Hematopoietic multipotent progenitor cell treated with erythropoietin and hydrocortisone succinate and interleukin-3 and kit ligand, for 17 days (in vitro differentiated cells): ENCODE data around the gene NPTN.

Experiments used
- DNase-seq: peaks from one replicate; pipeline ENCODE4 v3.0.0-alpha.2; 2015; ENCODE audit warnings: low spot score

Gene NPTN

DNA sequence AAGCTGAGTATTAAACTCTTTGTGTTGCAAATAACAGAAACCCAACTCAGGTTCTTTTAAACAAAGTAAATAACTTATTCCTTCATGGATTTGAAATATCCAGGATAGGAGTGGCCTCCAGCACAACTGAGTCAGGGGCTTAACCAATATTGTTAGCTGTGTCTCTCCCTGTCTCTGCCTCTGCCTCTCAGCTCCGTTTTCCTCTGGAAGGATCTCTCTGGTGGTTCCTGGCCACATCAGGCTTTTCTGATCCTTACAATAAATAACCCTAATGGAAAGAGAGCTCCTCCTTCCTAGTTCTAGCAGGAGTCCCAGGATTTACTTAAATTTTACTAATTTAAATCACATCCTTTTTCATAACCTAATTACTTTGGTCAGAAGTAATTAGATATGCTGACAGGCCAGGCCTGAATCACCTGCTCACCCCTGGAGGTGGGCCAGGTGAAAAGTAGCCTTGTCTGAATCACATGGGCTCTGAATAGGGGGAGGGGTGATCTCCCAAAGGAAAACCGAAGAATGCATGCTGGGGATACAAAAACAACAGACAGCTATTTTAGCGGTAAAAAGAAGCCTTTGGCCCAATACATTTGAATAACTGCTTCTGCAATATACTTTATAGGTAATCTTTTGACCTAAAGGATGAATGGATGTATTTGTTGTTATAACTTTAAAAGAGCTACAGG lies 114.9 kb downstream of the NPTN start:
- DNase-seq = no peak

DNA sequence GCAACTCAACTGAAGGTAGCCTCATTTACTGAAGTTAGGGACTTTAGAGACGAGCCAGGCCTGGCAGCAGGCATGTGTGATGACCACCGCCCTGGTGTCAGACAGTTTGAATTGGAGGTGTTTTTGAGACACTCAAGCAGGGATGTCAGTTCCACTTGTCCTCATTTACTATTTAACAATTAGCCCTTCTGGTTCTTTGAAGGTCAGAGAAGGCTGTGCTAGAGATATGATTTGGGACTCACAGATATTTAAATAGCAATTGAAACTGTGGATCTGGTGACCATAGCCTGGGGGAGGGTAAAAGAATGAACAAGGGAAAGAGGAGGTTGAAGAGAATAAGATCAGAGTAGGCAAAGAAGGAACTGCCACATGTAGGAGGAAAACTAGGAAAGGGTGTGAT lies 115.6 kb downstream of the NPTN start:
- DNase-seq = no peak

DNA sequence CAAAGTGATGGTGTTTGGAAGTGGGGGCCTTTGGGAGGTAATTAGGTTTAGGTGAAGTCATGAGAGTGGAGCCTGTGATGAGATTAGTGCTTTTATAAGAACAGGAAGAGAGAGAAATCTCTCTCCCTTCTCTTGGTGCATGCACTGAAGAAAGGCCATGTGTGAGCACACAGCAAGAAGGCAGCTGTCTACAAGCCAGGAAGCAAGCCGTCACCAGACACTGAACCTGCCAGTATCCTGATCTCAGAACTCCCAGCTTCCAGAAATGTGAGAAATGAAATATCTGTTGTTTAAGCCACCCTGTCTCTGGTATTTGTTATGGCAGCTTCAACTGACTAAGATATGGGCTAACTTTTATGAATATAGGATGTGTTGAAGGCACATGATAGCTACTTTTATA lies 117.7 kb downstream of the NPTN start:
- no peak for DNase-seq
